HCT116 (cell line): Measurements from ENCODE around the gene MPHOSPH6. TPM values are rescaled to one million over a fixed set of nuclear protein-coding genes. Genes with fewer than 3 reads are reported as not detected.

Experiments
- ATAC-seq: fragments of 200-7000 bp; cut with Tn5 transposase; 2 replicates; pipeline ENCODE4 v1.9.1; 2020; ENCODE audit warnings: mild to moderate bottlenecking, moderate library complexity
- BruUV-seq: library from RNA; stranded (reverse); fragments of 400-500 nt; replicated peaks from 2 replicates; lab custom pipeline; 2021; lab: Mats Ljungman, UMichigan
- CTCF ChIA-PET: fragments of 300-600 bp; sonication (Branson Sonifier 250); formaldehyde crosslinking; loops from one replicate; lab custom pipeline; 2021; ENCODE audit warnings: antibody characterized with exemption; lab: Charles Lee
- POLR2A ChIA-PET: fragments of 300-600, 350-600 bp; sonication (Branson Sonifier 250); formaldehyde crosslinking; loops from one replicate; lab custom pipeline; 2021; ENCODE audit warnings: antibody characterized with exemption; lab: Charles Lee
- RAD21 ChIA-PET, 2 experiments: fragments of 300-600 bp; sonication (Branson Sonifier 250); formaldehyde crosslinking; loops; one replicate each; lab custom pipeline; 2023; ENCODE audit warnings: low total read pairs in 2 of 2; ENCODE audit not compliant: uncharacterized antibody in 2 of 2, unreplicated experiment in 2 of 2, low non-redundant PET in 1 of 2; lab: Charles Lee
- DNase-seq: peaks from one replicate; pipeline ENCODE4 v3.0.0-alpha.2; 2010; ENCODE audit warnings: low read depth, low spot score
- H2AFZ ChIP-seq: fragments of 200-600 bp; shearing (Covaris generic), sonication (generic); 2 replicates; pipeline ENCODE4 v1.6.1; 2017; ENCODE audit warnings: low read depth, mixed run types, mixed read lengths, antibody characterized with exemption, low read length; ENCODE audit not compliant: poor library complexity, severe bottlenecking
- H3K27ac ChIP-seq: 2 replicates; pipeline ENCODE4 v1.5.1; 2012; ENCODE audit warnings: low read depth, low read length
- H3K27me3 ChIP-seq: fragments of 200-600 bp; sonication (generic); 2 replicates; pipeline ENCODE4 v1.6.1; 2016; ENCODE audit warnings: mixed run types, low read length, mixed read lengths; ENCODE audit not compliant: insufficient read depth
- H3K36me3 ChIP-seq, 2 experiments: fragments of 200-500 bp in 1 of 2; fragments of 200-600 bp in 1 of 2; sonication (Bioruptor generic) in 1 of 2; sonication (generic) in 1 of 2; 2 replicates each; pipeline versions ENCODE4 v1.5.1 to v1.6.1; 2014 to 2016; ENCODE audit warnings: low read length in 2 of 2, inconsistent platforms in 1 of 2, mixed read lengths in 1 of 2, mixed run types in 1 of 2; ENCODE audit not compliant: insufficient read depth in 2 of 2, control insufficient read depth in 1 of 2
- H3K4me1 ChIP-seq, 2 experiments: fragments of 200-600 bp in 1 of 2; sonication (generic) in 1 of 2; 2 replicates each; pipeline versions ENCODE4 v1.5.1 to v1.6.1; 2012 to 2017; ENCODE audit warnings: low read length in 2 of 2, inconsistent platforms in 1 of 2, mild to moderate bottlenecking in 1 of 2, mixed read lengths in 1 of 2, mixed run types in 1 of 2, moderate library complexity in 1 of 2; ENCODE audit not compliant: insufficient read depth in 2 of 2, control insufficient read depth in 1 of 2
- H3K4me2 ChIP-seq: fragments of 200-600 bp; sonication (generic); 2 replicates; pipeline ENCODE4 v1.6.1; 2017; ENCODE audit warnings: mixed run types, low read length, mixed read lengths
- H3K4me3 ChIP-seq, 2 experiments: fragments of 200-600 bp in 1 of 2; sonication (generic) in 1 of 2; replicated peaks in 1 of 2; 2 replicates each; pipeline ENCODE4 v1.5.1; 2011 to 2016; ENCODE audit warnings: low read length in 2 of 2, control low read depth in 1 of 2, low read depth in 1 of 2, mild to moderate bottlenecking in 1 of 2, mixed read lengths in 1 of 2, mixed run types in 1 of 2
- H3K79me2 ChIP-seq: fragments of 200-600 bp; sonication (generic); 2 replicates; pipeline ENCODE4 v1.6.1; 2017; ENCODE audit warnings: mild to moderate bottlenecking, mixed run types, low read length, moderate library complexity, mixed read lengths; ENCODE audit not compliant: insufficient read depth
- H3K9ac ChIP-seq: fragments of 200-600 bp; sonication (generic); 2 replicates; pipeline ENCODE4 v1.6.1; 2016; ENCODE audit warnings: low read length, mixed read lengths
- H3K9me2 ChIP-seq: fragments of 200-600 bp; sonication (generic), shearing (Covaris generic); 2 replicates; pipeline ENCODE4 v1.6.1; 2017; ENCODE audit warnings: mixed run types, mild to moderate bottlenecking, moderate library complexity; ENCODE audit not compliant: insufficient read depth
- H3K9me3 ChIP-seq, 2 experiments: fragments of 200-500 bp in 1 of 2; fragments of 200-600 bp in 1 of 2; sonication (Bioruptor generic) in 1 of 2; sonication (generic) in 1 of 2; 2 replicates each; pipeline ENCODE4 v1.6.1; 2014 to 2017; ENCODE audit warnings: low read length in 2 of 2, mixed read lengths in 2 of 2, inconsistent platforms in 1 of 2, low read depth in 1 of 2, mild to moderate bottlenecking in 1 of 2, mixed run types in 1 of 2, moderate library complexity in 1 of 2; ENCODE audit not compliant: control insufficient read depth in 1 of 2, insufficient read depth in 1 of 2
- H4K20me1 ChIP-seq: fragments of 200-600 bp; sonication (generic), shearing (Covaris generic); 2 replicates; pipeline ENCODE4 v1.6.1; 2017; ENCODE audit warnings: mixed run types, mild to moderate bottlenecking, moderate library complexity; ENCODE audit not compliant: insufficient read depth
- ATF3 ChIP-seq: IDR thresholded peaks from 2 replicates; pipeline ENCODE4 v1.6.1; 2012
- CEBPB ChIP-seq: IDR thresholded peaks from 2 replicates; pipeline ENCODE4 v1.6.1; 2012; ENCODE audit warnings: low read depth
- CTCF ChIP-seq, 3 experiments: fragments of 200-600 bp in 1 of 3; sonication (generic) in 1 of 3; IDR thresholded peaks in 2 of 3; conservative IDR thresholded peaks in 1 of 3; 2 replicates each; pipeline ENCODE4 v1.5.1; 2012 to 2017; ENCODE audit warnings: low read depth in 2 of 3, low read length in 2 of 3, antibody characterized with exemption in 1 of 3, borderline replicate concordance in 1 of 3, control low read depth in 1 of 3, mild to moderate bottlenecking in 1 of 3, mixed read lengths in 1 of 3, mixed run types in 1 of 3, moderate library complexity in 1 of 3; ENCODE audit not compliant: insufficient read depth in 1 of 3
- ELF1 ChIP-seq: IDR thresholded peaks from 2 replicates; pipeline ENCODE4 v1.6.1; 2012; ENCODE audit warnings: low read depth, borderline replicate concordance
- EZH2phosphoT487 ChIP-seq: fragments of 200-600 bp; IDR thresholded peaks from 2 replicates; pipeline ENCODE4 v1.6.1; 2018; ENCODE audit warnings: antibody characterized with exemption, borderline replicate concordance
- RAD21 ChIP-seq: IDR thresholded peaks from 2 replicates; pipeline ENCODE4 v1.6.1; 2012; ENCODE audit warnings: low read depth, mild to moderate bottlenecking
- intact Hi-C: fragments of 100-400 bp; cut with micrococcal nuclease; formaldehyde crosslinking; loops from 2 replicates; pipeline ENCODE4 v1.10.0; 2022
- total RNA-seq: library from RNA; stranded (reverse); gene quantifications from one replicate; pipeline ENCODE4 v1.2.1, GENCODE V29; 2021; ENCODE audit not compliant: unreplicated experiment

MPHOSPH6 gene
- total RNA-seq, 1 experiment from 2014 or later, result 52.2 TPM

GRCh38 chr16:82199209-82199608 lies 29.2 kb upstream of the MPHOSPH6 start:
- no peak overlapping the region for H3K4me2 ChIP-seq
- H3K9ac ChIP-seq, result no peak overlapping the region
- no TSS peak for BruUV-seq
- ChIA-PET POLR2A (no interaction called here), RAD21 (no interaction called here)
- no peaks in the 10 kb centered on the region for H3K9me3 ChIP-seq
- DNase-seq, result no peak
- H3K9me2 ChIP-seq, result no peaks in the 10 kb centered on the region
- ATAC-seq, result no peak
- no peaks in the 10 kb centered on the region for H3K79me2 ChIP-seq
- intact Hi-C loops, result no loop called here
- TF ChIP-seq CEBPB, result no peak
- no peak for TF ChIP-seq ELF1
- TF ChIP-seq EZH2phosphoT487, result no peak
- no peak for TF ChIP-seq ATF3
- TF ChIP-seq, all 23 proteins: peak for 0
- Histone ChIP-seq H3K36me3 (no peaks in the 10 kb centered on the region), H4K20me1 (no peaks in the 10 kb centered on the region), H3K27ac (no peak overlapping the region), H2AFZ (no peak overlapping the region), H3K4me3 (no peak overlapping the region), H3K4me1 (no peaks in the 10 kb centered on the region), H3K27me3 (peaks cover 23% of the 10 kb centered on the region)
- CTCF ChIA-PET, result interaction anchor here (0.6 kb wide), 1 partner anchor 31 kb away, joined by 3 read pairs; no protein-coding TSS in a partner anchor

GRCh38 chr16:82197540-82198240 lies 27.7 kb upstream of the MPHOSPH6 start:
- Histone ChIP-seq H3K79me2 (no peaks in the 10 kb centered on the region), H2AFZ (no peak overlapping the region), H4K20me1 (no peaks in the 10 kb centered on the region), H3K4me3 (no peak overlapping the region), H3K9me3 (no peaks in the 10 kb centered on the region), H3K4me1 (no peaks in the 10 kb centered on the region), H3K36me3 (no peaks in the 10 kb centered on the region), H3K27me3 (peaks cover 28% of the 10 kb centered on the region), H3K9me2 (no peaks in the 10 kb centered on the region), H3K4me2 (no peak overlapping the region), H3K27ac (no peak overlapping the region), H3K9ac (no peak overlapping the region)
- RAD21 ChIA-PET, result no interaction called here
- TF ChIP-seq RAD21 (no peak), CTCF (IDR thresholded peaks at IDR 0.05 in 2 of 3, conservative IDR thresholded peaks at IDR 0.05 in 1 of 3; ENCODE audit: borderline replicate concordance in 1 of 3, insufficient read depth in 1 of 3, low read depth in 2 of 3, low read length in 2 of 3) (no peak)
- DNase-seq (no peak), ATAC-seq (no peak)
- intact Hi-C loops, result no loop called here
- CTCF ChIA-PET, result no interaction called here
- POLR2A ChIA-PET, result no interaction called here
- BruUV-seq, result no TSS peak
